ENCODE data around the gene NFE2L1. TPM values are rescaled to one million over a fixed set of nuclear protein-coding genes. Genes with fewer than 3 reads are reported as not detected.

NFE2L1 gene
- 59.9 and 63.1 TPM in 2 replicates for total RNA-seq

GRCh38 chr17:48047741-48048383 is at the start of gene NFE2L1:
Gene NFE2L1 (plus strand): TSS chr17:48048359. CDS start chr17:48051119, 2,760 bp downstream.

GRCh38 chr17:48037036-48037837 is 10.9 kb upstream of the NFE2L1 start, which contains the start of gene COPZ2:
Gene COPZ2 (minus strand): TSS chr17:48037797. CDS start chr17:48037777, 20 bp downstream.

GRCh38 chr17:48101012-48101720 is 53.0 kb downstream of the NFE2L1 start, which contains the start of gene CBX1:
Gene CBX1 (minus strand): TSS chr17:48101478. CDS start chr17:48077004, 24,474 bp downstream.

GRCh38 chr17:48107137-48108055 is 59.2 kb downstream of the NFE2L1 start, which contains the start of gene SNX11:
Gene SNX11 (plus strand): TSS chr17:48107766. CDS start chr17:48112044, 4,278 bp downstream.

Other genes starting within 250 kb of the NFE2L1 start
- gene OSBPL7, start 226.6 kb upstream of the NFE2L1 start, total RNA-seq, result 4.4 and 5.2 TPM in 2 replicates
- 30.7 and 35.0 TPM in 2 replicates for gene MRPL10, start 216.8 kb upstream of the NFE2L1 start, total RNA-seq
- gene LRRC46, start 216.7 kb upstream of the NFE2L1 start, total RNA-seq, result 0.25 TPM in 1 of 2 replicates, not detected in the other
- 29.3 and 31.5 TPM in 2 replicates for gene SCRN2, start 207.1 kb upstream of the NFE2L1 start, total RNA-seq
- gene SP6, start 197.2 kb upstream of the NFE2L1 start, total RNA-seq, result 0.25 and 0.78 TPM in 2 replicates
- gene SP2, start 152.1 kb upstream of the NFE2L1 start, total RNA-seq, result 3.0 and 5.4 TPM in 2 replicates
- gene PNPO, start 106.8 kb upstream of the NFE2L1 start, total RNA-seq, result 23.5 and 25.4 TPM in 2 replicates
- gene PRR15L, start 90.5 kb upstream of the NFE2L1 start, total RNA-seq, result not detected in 2 replicates
- 55.2 and 56.6 TPM in 2 replicates for gene CDK5RAP3, start 77.2 kb upstream of the NFE2L1 start, total RNA-seq
- gene COPZ2, start 10.6 kb upstream of the NFE2L1 start, total RNA-seq, result 50.2 and 55.9 TPM in 2 replicates
- 35.3 and 42.2 TPM in 2 replicates for gene CBX1, start 53.1 kb downstream of the NFE2L1 start, total RNA-seq
- gene SNX11, start 59.4 kb downstream of the NFE2L1 start, total RNA-seq, result 7.1 and 12.8 TPM in 2 replicates

Measured in cardiac ventricle fibroblast (primary cell).